Lower leg skin (tissue), 4 donors: ENCODE measurements around the gene PAK4. TPM values are rescaled to one million over a fixed set of nuclear protein-coding genes. Genes with fewer than 3 reads are reported as not detected.
"Not testable (repeated sequence)": the region's sequence is repeated elsewhere in the genome, so short reads cannot be mapped to it uniquely, and the experiment has no call there.

Source experiments
- DNase-seq, 2 donors: peaks; one replicate each; pipeline ENCODE4 v3.0.0-alpha.2; 2019; ENCODE audit warnings: low spot score in 2 of 2
- H3K4me3 ChIP-seq: fragments of 200-600 bp; sonication (generic); 2 replicates; pipeline ENCODE4 v1.5.1; 2017; ENCODE audit warnings: mild to moderate bottlenecking, low read depth; ENCODE audit not compliant: poor library complexity, severe bottlenecking
- POLR2A ChIP-seq, 2 donors: fragments of 450-650 bp; IDR thresholded peaks; one replicate each; pipeline ENCODE4 v1.6.1; 2016 to 2017; ENCODE audit warnings: antibody characterized with exemption in 2 of 2, mild to moderate bottlenecking in 1 of 2, moderate library complexity in 1 of 2
- WGBS, 2 donors: methylation state at CpG; one replicate each; pipeline ENCODE4 v1.1.5; 2018; 5-methylcytosine and 5-hydroxymethylcytosine counted together
- intact Hi-C: fragments of 100-400 bp; cut with DNase I; formaldehyde crosslinking; loops from one replicate; pipeline ENCODE4 v1.15.0; 2023; ENCODE audit warnings: low total_unique reads
- total RNA-seq, 4 donors: library from RNA; depleted of rRNA; stranded (reverse); fragments of >200 nt; gene quantifications; one replicate each; pipeline ENCODE4 v1.1.0, GENCODE V29; 2016
- TF ChIP-seq, protein P1 (sequence below), 3 donors: fragments of 450-650 bp; IDR thresholded peaks; one replicate each; pipeline ENCODE4 v1.5.1; 2016; ENCODE audit warnings: antibody characterized with exemption in 3 of 3, mild to moderate bottlenecking in 3 of 3, moderate library complexity in 2 of 3

PAK4 gene
- total RNA-seq, 4 donors from 2014 or later, result 30.9 to 65.7 (median 40.1) TPM

DNA sequence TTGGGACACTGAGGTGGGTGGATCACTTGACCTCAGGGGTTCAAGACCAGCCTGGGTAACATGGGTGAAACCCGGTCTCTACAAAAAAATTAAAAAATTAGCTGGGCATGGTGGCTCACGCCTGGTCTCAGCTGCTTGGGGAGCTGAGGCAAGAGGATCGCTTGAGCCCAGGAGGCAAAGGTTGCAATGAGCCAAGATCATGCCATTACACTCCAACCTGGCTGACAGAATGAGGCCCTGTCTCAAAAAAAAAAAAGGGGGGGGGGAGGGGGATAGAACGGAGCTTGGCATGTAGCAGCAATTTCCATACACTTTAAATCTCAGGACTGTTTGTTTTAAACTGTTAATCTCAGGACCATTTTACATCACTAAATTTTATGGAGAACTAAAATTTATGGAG lies 39.2 kb upstream of the PAK4 start:
- no peak overlapping the region for H3K4me3 ChIP-seq
- TF ChIP-seq, protein P1, sequence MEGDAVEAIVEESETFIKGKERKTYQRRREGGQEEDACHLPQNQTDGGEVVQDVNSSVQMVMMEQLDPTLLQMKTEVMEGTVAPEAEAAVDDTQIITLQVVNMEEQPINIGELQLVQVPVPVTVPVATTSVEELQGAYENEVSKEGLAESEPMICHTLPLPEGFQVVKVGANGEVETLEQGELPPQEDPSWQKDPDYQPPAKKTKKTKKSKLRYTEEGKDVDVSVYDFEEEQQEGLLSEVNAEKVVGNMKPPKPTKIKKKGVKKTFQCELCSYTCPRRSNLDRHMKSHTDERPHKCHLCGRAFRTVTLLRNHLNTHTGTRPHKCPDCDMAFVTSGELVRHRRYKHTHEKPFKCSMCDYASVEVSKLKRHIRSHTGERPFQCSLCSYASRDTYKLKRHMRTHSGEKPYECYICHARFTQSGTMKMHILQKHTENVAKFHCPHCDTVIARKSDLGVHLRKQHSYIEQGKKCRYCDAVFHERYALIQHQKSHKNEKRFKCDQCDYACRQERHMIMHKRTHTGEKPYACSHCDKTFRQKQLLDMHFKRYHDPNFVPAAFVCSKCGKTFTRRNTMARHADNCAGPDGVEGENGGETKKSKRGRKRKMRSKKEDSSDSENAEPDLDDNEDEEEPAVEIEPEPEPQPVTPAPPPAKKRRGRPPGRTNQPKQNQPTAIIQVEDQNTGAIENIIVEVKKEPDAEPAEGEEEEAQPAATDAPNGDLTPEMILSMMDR (IDR thresholded peaks at IDR 0.05), result no peak
- no peak for TF ChIP-seq POLR2A (IDR thresholded peaks at IDR 0.05)
- DNase-seq, result no peak
- intact Hi-C loops, result no loop called here
- 43 to 47% methylated on average over 4 of the region's 4 CpGs for WGBS, 2 donors

DNA sequence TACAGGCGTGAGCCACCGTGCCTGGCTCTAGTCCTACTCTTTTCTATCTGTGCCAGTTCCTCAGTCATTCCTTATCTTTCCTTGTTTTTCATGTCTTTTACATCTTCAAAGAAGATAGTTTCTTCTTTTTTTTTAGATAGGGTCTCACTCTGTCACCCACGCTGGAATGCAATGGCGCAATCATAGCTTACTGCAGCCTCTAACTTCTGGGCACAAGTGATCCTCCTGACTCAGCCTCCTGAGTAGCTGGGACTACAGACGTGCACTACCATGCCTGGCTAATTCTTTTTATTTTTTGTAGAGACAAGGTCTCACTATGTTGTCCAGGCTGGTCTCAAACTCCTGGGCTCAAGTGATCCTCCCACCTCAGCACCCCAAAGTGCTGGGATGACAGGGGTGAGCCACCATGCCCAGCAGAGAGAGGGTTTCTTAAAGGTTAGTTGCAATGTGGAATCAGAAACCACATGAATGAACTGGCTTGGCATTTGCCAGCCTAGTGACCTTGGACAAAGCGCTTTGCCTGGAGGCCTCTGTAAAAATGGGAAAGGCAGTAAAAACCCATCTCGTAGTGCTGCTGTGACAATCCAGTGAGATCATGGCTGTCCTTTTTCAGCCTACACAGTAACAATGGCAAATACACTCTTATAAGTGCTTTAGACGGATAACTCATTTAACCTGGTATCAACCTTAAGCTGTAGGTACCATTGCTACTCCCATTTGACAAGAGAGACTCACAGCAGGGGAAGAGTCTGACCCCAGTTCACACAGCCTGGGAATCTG lies 37.5 kb upstream of the PAK4 start:
- no peak overlapping the region for H3K4me3 ChIP-seq
- intact Hi-C loops, result no loop called here
- 75 to 80% methylated on average over 8 of the region's 8 CpGs for WGBS, 2 donors
- DNase-seq, result no peak
- TF ChIP-seq, protein P1 (IDR thresholded peaks at IDR 0.05), result no peak
- no peak for TF ChIP-seq POLR2A (IDR thresholded peaks at IDR 0.05)

DNA sequence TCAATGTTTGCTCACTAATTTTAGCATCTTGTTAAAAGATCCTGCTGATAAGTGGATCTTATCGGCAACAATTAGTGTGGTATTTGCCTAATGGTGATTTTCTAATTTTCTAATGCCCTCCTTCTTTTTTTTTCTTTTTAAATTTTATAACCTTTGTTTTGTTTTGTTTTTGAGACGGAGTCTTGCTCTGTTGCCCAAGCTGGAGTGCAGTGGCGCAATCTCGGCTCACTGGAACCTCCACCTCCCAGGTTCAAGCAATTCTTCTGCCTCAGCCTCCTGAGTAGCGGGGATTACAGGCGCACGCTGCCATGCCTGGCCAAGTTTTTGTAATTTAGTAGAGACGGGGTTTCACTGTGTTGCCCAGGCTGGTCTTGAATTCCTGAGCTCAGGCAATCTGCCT lies 35.6 kb upstream of the PAK4 start:
- 70 to 72% methylated on average over 8 of the region's 8 CpGs for WGBS, 2 donors
- DNase-seq, H3K4me3 ChIP-seq, intact Hi-C loops: not testable (repeated sequence)

DNA sequence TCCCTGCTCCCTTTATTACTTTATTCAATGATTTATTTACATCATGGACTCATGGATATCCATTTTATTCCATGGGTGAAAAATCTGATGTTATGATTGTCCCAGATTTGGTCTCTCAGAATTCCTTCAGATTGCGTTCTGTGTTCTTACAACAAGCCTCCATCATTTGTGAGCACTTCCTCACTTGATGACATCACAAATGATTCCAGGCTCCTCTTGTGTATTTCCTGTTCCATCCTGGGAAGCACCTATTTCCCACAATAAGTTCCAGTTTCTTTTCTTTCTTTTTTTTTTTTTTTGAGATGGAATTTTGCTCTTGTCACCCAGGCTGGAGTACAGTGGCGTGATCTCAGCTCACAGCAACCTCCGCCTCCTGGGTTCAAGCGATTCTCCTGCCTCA lies 34.7 kb upstream of the PAK4 start:
- TF ChIP-seq POLR2A (IDR thresholded peaks at IDR 0.05), result no peak
- TF ChIP-seq, protein P1 (IDR thresholded peaks at IDR 0.05), result no peak
- WGBS, 2 donors, result 92 to 98% methylated on average over 4 of the region's 4 CpGs
- intact Hi-C loops, result no loop called here
- no peak for DNase-seq
- no peak overlapping the region for H3K4me3 ChIP-seq

DNA sequence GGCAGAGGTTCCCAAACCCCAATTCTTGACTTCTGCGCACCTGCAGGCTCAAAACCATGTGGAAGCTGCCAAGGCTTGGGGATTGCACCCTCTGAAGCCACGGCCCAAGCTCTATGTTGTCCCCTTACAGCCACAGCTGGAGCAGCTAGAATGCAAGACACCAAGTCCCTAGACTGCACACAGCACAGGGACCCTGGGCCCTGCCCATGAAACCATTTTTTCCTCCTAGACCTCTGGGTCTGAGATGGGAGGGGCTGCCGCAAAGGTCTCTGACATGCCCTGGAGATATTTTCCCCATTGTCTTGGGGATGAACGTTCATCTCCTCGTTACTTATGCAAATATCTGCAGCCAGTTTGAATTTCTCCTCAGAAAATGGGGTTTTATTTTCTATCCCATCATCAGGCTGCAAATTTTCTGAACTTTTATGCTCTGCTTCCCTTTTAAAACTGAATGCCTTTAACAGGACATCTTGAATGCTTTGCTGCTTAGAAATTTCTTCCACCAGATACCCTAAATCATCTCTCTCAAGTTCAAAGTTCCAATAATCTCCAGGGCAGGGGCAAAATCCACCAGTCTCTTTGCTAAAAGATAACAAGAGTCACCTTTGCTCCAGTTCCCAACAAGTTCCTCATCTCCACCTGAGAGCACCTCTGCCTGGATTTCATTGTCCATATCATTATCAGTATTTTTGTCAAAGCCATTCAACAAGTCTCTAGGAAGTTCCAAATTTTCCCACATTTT lies 29.6 kb upstream of the PAK4 start:
- DNase-seq, H3K4me3 ChIP-seq, intact Hi-C loops: not testable (repeated sequence)
- 77 to 85% methylated on average over 5 of the region's 5 CpGs for WGBS, 2 donors

DNA sequence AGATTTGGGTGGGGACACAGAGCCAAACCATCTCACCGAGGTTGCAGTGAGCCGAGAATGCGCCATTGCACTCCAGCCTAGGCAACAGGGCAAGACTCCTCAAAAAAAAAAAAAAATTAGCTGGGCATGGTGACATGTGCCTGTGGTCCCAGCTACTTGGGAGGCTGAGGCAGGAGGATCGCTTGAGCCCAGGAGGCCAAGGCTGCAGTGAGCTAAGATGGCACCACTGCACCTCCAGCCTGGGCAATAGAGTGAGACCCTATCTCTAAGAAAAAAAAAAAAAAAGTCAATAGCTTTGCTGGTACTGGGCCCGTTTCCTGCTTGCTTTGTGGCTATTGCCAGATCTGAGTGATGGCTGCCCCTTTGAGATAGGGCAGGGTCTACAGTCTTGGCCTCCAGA lies 28.3 kb upstream of the PAK4 start:
- TF ChIP-seq, protein P1 (IDR thresholded peaks at IDR 0.05), result no peak
- no peak for TF ChIP-seq POLR2A (IDR thresholded peaks at IDR 0.05)
- H3K4me3 ChIP-seq, result no peak overlapping the region
- intact Hi-C loops, result no loop called here
- WGBS, 2 donors, result 60 to 90% methylated on average over 5 of the region's 5 CpGs
- no peak for DNase-seq
